HG02642 (cell line): ENCODE data around the gene ARHGEF10L.

Source experiments
- ATAC-seq: cut with Tn5 transposase; IDR thresholded peaks from one replicate; pipeline ENCODE4 v1.9.1; 2021; ENCODE audit warnings: mild to moderate bottlenecking; ENCODE audit not compliant: unreplicated experiment, poor library complexity

Gene ARHGEF10L

DNA sequence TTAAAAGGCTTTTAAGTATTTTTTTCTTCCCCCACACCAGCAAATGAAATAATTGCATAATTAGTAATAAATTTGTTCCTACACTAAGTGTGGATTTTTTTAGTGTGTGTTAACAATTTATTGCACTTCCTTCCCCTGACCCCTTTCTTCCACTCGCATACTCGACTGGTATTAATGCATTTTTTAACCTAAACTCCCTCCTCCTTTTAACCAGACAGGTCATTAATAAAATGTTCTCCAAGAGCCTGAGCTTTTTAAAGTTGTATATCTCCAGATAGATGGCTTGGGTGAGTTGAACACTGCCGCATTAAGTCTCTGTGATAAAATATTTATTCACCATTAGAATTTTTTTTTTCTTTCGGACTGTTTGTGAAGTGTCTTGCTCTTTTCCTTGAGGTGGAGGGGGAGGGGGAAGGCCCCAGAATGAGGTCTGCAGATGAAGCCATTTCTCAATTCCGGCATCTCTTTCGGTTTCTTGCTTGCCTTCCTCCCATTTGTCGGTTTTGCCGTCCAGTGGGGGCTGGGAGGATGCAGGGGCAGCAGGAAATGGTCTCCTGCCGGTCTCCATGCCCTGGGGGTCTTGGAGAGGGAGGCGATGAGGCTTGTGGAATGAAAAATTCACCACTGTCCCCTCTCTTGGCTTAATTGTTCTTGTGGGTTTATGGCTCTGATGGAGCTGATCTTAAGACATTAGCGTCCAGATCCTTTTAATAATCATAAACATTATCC is 151.6 kb downstream of the ARHGEF10L start:
- no peak for ATAC-seq

- ATAC-seq = no peak
Observed at GRCh38 chr1:17692645-17693044, 153.1 kb downstream of the ARHGEF10L start.

DNA sequence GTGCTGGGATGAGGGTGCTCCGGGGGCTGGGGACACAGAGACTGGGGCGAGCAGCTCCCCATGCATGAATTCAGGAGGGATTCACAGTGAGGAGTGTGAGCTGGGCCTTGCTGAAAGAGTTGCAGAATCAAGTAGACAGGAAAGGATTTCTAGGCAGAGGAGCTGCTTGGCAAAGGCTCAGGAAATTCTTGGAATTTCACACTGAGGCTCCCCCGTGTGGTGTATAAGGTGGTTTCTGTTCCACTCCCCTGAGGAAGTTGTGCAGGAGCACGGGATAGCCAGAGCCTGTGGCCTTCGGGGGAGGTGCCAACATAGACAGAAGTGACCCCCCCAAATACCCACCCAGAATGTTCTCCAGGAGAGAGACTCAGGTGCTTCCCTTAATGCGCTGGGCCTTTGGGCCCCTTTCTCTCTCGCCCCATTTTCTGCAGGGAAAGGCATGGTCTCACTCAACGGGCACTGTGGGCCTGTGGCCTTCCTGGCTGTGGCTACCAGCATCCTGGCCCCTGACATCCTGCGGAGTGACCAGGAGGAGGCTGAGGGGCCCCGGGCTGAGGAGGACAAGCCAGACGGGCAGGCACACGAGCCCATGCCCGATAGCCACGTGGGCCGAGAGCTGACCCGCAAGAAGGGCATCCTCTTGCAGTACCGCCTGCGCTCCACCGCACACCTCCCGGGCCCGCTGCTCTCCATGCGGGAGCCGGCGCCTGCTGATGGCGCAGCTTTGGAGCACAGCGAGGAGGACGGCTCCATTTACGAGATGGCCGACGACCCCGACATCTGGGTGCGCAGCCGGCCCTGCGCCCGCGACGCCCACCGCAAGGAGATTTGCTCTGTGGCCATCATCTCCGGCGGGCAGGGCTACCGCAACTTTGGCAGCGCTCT is 157.2 kb downstream of the ARHGEF10L start:
- no peak for ATAC-seq

GRCh38 chr1:17697458-17697857 is 158.0 kb downstream of the ARHGEF10L start:
- ATAC-seq = no peak

GRCh38 chr1:17699581-17699980 is 160.1 kb downstream of the ARHGEF10L start:
- ATAC-seq = no peak

- ATAC-seq = no peak
Observed at GRCh38 chr1:17700945-17701810, 161.7 kb downstream of the ARHGEF10L start.

- ATAC-seq = no peak
Observed at GRCh38 chr1:17704176-17704575, 164.7 kb downstream of the ARHGEF10L start.

DNA sequence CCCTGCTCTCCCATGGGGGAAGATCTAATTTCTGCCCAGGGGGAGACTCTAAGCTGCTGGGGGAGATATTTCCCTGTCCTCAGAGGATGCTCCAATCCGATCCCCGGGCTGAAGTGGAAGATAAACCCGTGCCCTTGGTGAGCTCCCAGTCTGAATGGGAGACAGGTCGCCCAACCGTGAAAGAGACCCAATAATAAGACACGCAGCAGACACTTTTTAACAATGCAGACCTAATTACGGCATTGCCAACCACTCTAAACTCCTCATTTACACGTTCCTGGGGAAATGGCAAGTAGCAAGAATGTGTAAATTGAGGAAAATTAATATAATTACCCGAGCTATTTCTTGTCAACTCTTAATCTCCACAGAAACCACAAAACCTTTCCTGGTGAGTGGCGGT is 166.9 kb downstream of the ARHGEF10L start:
- ATAC-seq = no peak

DNA sequence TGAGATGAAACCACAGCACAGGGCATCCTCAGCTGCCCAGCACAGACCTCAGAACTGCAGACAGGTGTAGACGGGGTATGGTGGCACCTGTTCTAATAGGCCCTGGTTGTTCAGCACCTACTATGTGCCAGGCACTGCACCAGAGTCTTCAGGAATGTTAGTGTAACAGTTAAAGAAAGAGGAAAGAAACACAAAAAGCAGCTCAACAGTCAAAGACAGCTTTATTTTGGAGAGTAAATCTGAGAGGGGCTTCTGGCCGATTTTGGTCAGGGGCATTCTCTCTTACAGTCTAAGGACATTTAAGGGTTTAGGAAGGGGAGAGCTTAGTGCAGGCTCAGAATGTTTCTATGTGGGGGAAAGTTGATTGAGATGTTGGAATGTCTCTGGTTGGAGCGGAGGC is 170.5 kb downstream of the ARHGEF10L start:
- ATAC-seq = no peak

DNA sequence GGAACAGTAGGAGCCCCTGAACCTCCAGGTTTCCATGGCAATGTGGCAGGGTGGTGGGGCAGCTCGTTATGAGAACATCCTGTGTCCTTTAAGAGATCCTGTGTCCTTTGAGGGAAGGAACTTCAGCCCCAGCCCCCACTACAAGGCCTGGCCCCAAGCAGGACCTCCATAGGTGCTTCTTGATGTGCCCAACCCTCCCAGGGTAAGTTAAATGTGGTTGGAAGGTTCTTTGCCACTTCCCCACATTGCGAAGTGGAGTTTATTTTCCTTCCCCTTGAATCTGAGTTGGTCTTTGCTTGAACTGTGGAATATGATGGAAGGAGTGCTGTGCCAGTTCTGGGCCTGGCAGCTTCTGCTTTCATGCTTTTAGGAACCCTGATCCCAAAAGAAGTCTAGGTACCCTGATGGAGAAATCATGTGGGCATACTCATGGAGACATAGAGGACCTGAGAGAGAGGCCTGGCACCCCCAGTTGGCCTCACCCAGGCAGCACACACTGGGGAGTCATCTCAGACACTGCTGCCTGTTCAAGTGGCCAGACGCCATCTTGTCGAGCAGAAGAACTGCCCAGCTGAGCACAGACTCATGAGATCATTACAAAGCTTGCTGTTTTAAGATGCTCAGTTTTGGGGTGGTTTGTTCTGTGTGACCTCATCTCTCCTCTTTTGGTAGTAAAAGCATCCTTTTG is 171.5 kb downstream of the ARHGEF10L start:
- ATAC-seq = no peak

DNA sequence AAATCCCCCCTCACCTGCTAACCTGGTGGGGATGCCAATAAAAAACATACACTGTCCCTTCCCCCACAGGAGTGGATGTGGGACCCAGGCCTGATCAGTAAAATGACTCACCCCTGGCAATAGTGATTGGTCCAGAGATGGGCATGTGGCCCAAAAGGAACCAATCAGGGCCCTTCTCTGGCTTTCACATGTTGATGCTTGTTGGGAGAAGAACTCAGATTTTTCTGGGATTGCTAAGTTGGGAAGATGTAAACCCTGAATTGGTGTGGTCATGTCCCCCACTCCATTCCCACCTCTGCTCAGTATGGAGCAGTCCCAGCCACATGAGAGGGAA is 172.0 kb downstream of the ARHGEF10L start:
- ATAC-seq = no peak

DNA sequence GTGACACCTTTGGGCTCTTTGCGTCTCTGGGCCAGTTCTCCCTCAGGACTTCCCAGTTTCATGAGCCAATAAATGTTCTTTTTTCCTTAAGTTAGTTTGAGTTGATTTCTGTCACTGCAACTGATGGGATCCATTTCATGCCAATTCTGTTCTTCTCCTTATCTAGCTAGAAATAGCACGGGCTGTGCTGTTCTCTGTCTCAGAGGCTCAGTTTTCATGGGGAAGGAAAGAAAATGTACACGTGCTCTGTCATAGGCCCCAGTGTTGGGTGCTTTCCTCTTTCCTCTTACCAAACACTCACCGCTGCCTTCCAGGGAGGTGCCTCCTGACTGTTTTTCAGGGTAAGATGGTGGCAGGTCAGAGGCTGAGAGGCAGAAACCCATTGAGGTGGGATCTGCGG is 172.4 kb downstream of the ARHGEF10L start:
- ATAC-seq = no peak

DNA sequence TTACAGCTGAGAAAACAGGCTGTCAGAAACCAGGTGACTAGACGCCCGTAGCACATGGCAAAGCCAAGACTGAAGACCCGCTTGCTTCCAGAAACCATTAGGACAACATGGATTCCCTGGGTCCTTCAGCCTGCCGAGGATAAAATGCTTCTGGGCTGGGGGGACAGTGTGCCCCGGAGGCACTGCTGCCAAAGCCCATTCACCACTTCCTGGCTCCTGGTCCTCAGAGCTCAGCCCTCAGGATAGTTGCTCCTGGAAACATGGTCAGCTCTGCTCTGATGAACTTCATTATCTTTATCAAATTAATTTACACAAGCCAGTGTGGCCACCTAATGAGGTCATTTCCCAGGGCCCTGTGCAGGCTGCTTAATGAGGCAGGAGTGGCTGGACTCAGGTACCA is 174.5 kb downstream of the ARHGEF10L start:
- no peak for ATAC-seq

- no peak for ATAC-seq
Observed at GRCh38 chr1:17717594-17718535, 178.4 kb downstream of the ARHGEF10L start.

GRCh38 chr1:17719874-17720273 is 180.4 kb downstream of the ARHGEF10L start:
- ATAC-seq = no peak

DNA sequence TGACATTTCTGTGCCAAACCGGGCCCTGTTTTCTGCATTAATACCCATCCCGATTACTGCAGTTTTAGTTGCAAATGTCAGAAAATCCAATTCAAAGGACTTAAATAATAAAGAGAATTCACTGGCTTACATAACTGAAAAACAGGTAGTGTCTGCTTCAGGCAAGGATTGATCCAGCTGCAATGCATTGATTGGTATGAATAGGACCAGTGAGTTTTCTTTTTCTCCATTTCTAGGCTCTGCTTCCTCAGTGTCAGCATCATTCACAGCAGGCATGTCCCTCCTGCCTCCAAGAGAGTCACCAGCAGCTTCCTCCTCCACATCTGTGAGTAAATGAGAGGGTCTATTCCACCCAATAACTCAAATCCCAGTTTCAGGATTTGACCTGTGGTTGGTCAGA is 181.9 kb downstream of the ARHGEF10L start:
- ATAC-seq = no peak

DNA sequence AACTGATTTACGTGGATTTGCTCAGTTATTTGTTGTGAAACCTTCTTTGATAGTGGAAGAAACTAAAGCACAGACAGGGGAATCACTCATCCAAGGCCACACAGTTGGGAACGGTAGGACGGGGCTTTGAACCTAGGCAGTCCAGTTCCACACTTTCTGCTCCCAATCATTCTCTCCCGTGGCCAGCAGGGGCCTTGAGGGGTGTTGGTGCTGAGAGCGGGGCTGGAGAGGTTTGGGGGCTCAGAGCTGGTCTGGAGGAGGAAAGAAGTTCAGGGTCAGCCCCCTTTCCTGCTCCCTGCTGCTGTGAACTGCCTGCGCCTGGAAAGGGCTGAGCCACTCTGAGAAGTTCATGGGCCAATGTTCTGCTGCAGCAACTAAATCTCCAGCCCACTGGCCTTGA is 184.2 kb downstream of the ARHGEF10L start:
- no peak for ATAC-seq

DNA sequence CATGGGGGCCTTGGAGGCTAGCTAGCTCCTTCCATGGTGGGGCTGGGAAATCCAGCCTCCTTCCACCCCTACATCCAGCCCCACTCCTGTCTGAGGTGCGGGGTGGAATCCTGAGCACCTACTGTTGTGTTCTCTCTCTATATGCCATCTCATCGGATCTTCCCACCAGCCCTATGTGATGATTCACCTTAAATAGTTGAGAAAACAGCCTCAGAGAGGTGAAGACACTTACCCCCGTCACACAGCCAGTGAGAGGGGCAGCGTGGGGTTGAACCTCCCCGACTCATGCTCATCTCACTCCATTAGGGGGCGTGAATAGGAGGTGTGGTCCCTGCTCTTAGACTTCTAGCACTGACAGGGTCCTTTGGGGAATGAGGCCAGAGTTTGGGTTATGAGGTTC is 184.7 kb downstream of the ARHGEF10L start:
- ATAC-seq = no peak

DNA sequence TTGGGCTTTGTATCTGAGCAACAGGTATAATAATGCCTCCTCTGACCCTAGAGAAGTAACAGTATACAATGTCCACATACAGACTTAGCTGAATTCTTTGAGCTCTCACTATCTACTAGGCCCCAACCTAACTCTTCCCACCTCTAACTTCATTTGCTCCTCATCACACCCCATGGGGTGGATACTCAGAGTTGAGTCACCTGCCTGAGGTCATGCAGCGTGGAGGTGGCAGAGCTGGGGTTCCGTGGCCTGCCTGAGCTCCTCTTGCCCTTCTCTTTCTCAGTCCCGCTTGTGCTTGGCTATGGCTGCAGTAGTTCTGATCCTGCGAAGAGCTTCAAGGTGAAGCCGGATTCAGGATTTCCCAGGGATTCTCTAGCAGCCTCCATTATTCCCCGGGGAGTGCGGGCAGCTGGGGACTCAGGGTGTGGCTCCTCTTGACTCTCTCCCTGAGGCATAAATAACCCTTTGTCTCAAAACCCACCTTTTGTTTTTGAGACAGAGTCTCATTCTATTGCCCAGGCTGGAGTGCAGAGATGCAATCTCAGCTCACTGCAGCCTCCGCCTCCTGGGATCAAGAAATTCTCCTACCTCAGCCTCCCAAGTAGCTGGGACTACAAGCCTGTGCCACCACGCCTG is 185.7 kb downstream of the ARHGEF10L start:
- no peak for ATAC-seq
